Psoas muscle (tissue), 8 donors: Measurements from ENCODE around the gene DOK3. TPM values are rescaled to one million over a fixed set of nuclear protein-coding genes. Genes with fewer than 3 reads are reported as not detected.

Experiments
- ATAC-seq, 4 donors: fragments of 200-7000 bp; cut with Tn5 transposase; one replicate each; pipeline ENCODE4 v1.9.1; 2020; ENCODE audit warnings: moderate library complexity in 3 of 4, mild to moderate bottlenecking in 2 of 4
- DNase-seq, 2 donors: peaks; one replicate each; pipeline ENCODE4 v3.0.0-alpha.2; 2020
- H3K27ac ChIP-seq: fragments of 200-600 bp; one replicate; pipeline ENCODE4 v1.8.0; 2022
- H3K27me3 ChIP-seq, 3 donors: fragments of 200-600 bp in 1 of 3; one replicate each; pipeline versions ENCODE4 v1.6.1 to v1.8.0; 2013 to 2022; ENCODE audit warnings: low read length in 2 of 3, mild to moderate bottlenecking in 2 of 3, moderate library complexity in 1 of 3; ENCODE audit not compliant: insufficient read depth in 3 of 3
- H3K36me3 ChIP-seq, 2 donors: fragments of 200-600 bp in 1 of 2; one replicate each; pipeline versions ENCODE4 v1.6.1 to v1.8.0; 2013 to 2022; ENCODE audit warnings: low read depth in 1 of 2, mild to moderate bottlenecking in 1 of 2, moderate library complexity in 1 of 2; ENCODE audit not compliant: insufficient read depth in 1 of 2
- H3K4me1 ChIP-seq: fragments of 200-600 bp; one replicate; pipeline ENCODE4 v1.8.0; 2022
- H3K4me3 ChIP-seq: fragments of 200-600 bp; one replicate; pipeline ENCODE4 v1.8.0; 2022; ENCODE audit warnings: mild to moderate bottlenecking
- H3K9me3 ChIP-seq: fragments of 200-600 bp; one replicate; pipeline ENCODE4 v1.8.0; 2022
- WGBS, 3 donors: extraction: QIAGEN DNeasy Blood & Tissue Kit; methylation state at CpG; one replicate each; pipeline versions ENCODE4 v1.1.6 to v1.1.7; 2013; 5-methylcytosine and 5-hydroxymethylcytosine counted together
- intact Hi-C, 2 donors: fragments of 100-400 bp; cut with DNase I; formaldehyde crosslinking; loops; one replicate each; pipeline versions ENCODE4 v1.11.0 to v1.14.2; 2022
- polyA plus RNA-seq, 3 donors: library from polyadenylated mRNA; stranded (reverse); fragments of 200-250 nt; gene quantifications; one replicate each; pipeline ENCODE4 v1.2.3, GENCODE V29; 2013
- total RNA-seq, 4 donors: library from RNA; stranded (reverse); fragmentation: NEBNext Ultra II Directional in 2 of 4; extraction: Animal tissue kit (Norgen Biotek cat#: 25700) in 2 of 4; gene quantifications; one replicate each; pipeline versions ENCODE4 v1.2.1 to v1.2.4, GENCODE V29; 2021 to 2023
- TF ChIP-seq, protein P1 (sequence below): fragments of 200-600 bp; IDR thresholded peaks from one replicate; pipeline ENCODE4 v1.8.0; 2022; ENCODE audit warnings: antibody characterized with exemption
- donor health status: healthy with polysubstance abuse.
- donor health status: DM: no; HTN: no; CAD: no; lungs with moderate emphysema.
- donor health status: Bipolar disorder and iron deficiency.
- donor health status: healthy.
- donor health status: DM: yes; HTN: yes; CAD: no.
- donor health status: DM: no; HTN: no; CAD: no.
- donor health status: DM: no; HTN: no; CAD: no.
- donor health status: DM: yes; HTN: yes; CAD: no.

Gene DOK3
- total and polyA plus RNA-seq, 7 donors, result 0.44 to 5.4 (median 3.3) TPM

DNA sequence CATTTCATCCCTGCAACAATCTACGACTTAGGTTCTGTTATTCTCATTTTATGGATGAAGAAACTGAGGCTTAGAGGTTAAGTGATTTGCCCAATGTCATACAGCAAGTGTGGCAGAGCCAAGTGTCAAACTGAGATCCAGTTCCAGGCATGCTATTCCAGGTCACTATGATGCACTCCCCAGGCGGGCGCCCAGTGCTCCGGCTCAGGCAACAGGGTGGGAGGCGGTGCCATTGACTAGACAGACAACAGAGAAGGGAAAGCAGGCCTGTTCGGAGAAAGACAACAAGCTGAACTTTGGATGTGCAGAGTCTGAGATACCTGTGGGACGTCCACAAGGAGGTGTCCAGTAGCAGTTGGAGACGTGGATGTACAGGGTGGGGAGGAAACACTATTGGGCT is 18.0 kb upstream of the DOK3 start:
- intact Hi-C loops, result no loop called here
- TF ChIP-seq, protein P1, sequence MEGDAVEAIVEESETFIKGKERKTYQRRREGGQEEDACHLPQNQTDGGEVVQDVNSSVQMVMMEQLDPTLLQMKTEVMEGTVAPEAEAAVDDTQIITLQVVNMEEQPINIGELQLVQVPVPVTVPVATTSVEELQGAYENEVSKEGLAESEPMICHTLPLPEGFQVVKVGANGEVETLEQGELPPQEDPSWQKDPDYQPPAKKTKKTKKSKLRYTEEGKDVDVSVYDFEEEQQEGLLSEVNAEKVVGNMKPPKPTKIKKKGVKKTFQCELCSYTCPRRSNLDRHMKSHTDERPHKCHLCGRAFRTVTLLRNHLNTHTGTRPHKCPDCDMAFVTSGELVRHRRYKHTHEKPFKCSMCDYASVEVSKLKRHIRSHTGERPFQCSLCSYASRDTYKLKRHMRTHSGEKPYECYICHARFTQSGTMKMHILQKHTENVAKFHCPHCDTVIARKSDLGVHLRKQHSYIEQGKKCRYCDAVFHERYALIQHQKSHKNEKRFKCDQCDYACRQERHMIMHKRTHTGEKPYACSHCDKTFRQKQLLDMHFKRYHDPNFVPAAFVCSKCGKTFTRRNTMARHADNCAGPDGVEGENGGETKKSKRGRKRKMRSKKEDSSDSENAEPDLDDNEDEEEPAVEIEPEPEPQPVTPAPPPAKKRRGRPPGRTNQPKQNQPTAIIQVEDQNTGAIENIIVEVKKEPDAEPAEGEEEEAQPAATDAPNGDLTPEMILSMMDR, result no peak
- Histone ChIP-seq H3K27ac (no peak overlapping the region), H3K9me3 (no peaks in the 10 kb centered on the region), H3K27me3 (no peaks in the 10 kb centered on the region), H3K4me3 (no peak overlapping the region), H3K36me3 (peaks cover 12 to 97% of the 10 kb centered on the region in 2 donors), H3K4me1 (peaks cover 28% of the 10 kb centered on the region)
- 63 to 89% (median 79%) methylated on average over 8 of the region's 8 CpGs for WGBS, 3 donors
- no peak for ATAC-seq
- DNase-seq, result no peak

DNA sequence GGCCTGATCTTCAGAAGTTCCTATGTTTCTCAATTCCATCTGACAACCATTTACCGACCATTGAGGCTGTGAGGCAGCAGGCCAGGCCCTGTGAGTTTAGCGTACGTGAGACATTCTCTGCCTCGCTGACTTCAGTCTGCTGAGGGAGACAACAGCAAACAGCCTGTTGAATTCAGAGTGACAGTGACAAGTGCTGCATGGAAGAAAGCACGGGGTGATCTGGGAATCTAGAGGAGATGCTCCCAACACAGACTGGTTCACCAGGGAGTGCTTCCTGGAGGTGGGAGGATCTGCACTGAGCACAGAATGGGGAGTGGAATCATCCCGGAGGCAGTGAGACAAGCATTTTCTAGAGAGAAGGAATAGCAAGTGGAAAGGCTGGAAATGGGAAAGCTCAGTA is 17.2 kb upstream of the DOK3 start:
- peaks cover 28% of the 10 kb centered on the region for H3K4me1 ChIP-seq
- H3K9me3 ChIP-seq, result no peaks in the 10 kb centered on the region
- peak in 1 of 4 donors; percentile 6 for ATAC-seq
- peaks cover 12 to 97% of the 10 kb centered on the region in 2 donors for H3K36me3 ChIP-seq
- intact Hi-C loops, result no loop called here
- H3K4me3 ChIP-seq, result no peak overlapping the region
- peak overlapping the region; percentile 80 for H3K27ac ChIP-seq
- TF ChIP-seq, protein P1, result no peak
- H3K27me3 ChIP-seq, result no peaks in the 10 kb centered on the region
- WGBS, 3 donors, result 49 to 80% (median 57%) methylated on average over 6 of the region's 6 CpGs
- no peak for DNase-seq

DNA sequence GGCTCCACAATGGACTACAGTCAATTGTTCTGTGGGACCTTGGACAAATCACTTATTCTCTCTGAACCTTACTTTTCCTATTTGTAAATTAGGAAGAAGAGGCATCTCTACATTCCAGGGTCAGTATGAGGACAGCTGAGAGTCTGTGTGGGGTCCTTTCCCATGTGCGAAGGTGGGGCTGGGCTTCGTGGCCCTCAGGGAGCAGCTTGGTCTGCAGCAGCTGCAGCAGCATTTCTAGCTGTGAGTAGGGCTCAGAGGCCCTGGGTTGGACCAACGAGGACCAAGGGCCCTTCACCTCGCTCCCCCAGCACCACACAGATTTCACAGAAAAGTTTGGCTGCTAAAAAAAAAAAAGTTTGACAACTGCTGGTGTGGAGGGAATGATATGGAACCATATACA is 16.6 kb upstream of the DOK3 start:
- ATAC-seq (no peak), DNase-seq (no peak)
- intact Hi-C loops, result no loop called here
- Histone ChIP-seq H3K9me3 (no peaks in the 10 kb centered on the region), H3K36me3 (peaks cover 12 to 97% of the 10 kb centered on the region in 2 donors), H3K27me3 (no peaks in the 10 kb centered on the region), H3K4me1 (peaks cover 28% of the 10 kb centered on the region), H3K4me3 (no peak overlapping the region), H3K27ac (peak overlapping the region; percentile 80)
- TF ChIP-seq, protein P1, result no peak
- WGBS, 3 donors, result 78 to 87% (median 83%) methylated on average over 4 of the region's 4 CpGs

DNA sequence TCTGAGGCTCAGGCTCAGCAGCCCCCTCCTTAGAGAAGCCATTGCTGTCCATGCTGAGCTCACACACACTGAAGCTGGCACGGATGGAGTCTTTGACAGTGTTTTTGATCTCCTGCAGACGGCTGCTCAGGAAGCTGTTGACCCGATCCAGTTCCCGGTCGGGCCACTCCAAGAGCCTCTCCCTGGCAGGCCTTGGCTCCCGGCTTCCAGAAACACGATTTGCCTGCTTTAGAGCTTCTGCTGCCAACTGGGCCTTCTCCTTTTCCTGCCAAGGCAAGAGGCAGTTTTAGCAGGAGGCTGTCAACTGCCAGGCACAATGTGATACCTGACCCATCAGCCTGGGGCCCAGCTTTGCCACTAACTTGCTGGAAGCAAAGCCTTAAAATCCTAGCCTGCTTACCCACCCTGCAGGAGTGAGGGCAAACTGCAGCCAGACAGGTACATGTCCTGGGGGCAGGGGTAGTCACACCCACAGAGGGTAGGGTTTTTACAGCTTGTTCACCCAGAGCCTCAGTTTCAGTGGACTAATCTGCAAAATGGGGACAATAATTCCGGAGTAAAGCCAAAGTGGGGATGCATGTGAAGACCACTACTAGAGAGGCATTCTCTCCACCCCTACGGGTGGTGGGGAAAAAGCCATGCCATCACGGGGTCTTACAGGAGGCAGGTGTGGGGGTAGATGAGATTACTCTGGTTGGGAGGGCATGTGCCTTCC is 15.5 kb upstream of the DOK3 start:
- TF ChIP-seq, protein P1, result peak; percentile 9
- Histone ChIP-seq H3K9me3 (no peaks in the 10 kb centered on the region), H3K27ac (peak overlapping the region; percentile 80), H3K36me3 (peaks cover 10 to 97% of the 10 kb centered on the region in 2 donors), H3K4me1 (peaks cover 28% of the 10 kb centered on the region), H3K27me3 (no peaks in the 10 kb centered on the region), H3K4me3 (no peak overlapping the region)
- 41 to 56% (median 46%) methylated on average over 10 of the region's 10 CpGs for WGBS, 3 donors
- intact Hi-C loops, result loop anchor here in 1 of 2 donors (2.0 kb wide), 1 partner anchor 28 kb away; no protein-coding TSS in a partner anchor
- ATAC-seq, result peak; percentile 43 to 83 (median 71)
- DNase-seq, result peak in 1 of 2 donors; percentile 71
